IPS-11a (cell line): ENCODE measurements around the gene TSSK2.
A peak's percentile ranks its signal among the peaks of the same experiment; 100 is the strongest.

Experiments used
- H3K4me3 ChIP-seq: one replicate; pipeline ENCODE4 v1.5.1; 2013; ENCODE audit warnings: low read depth, low read length, control low read depth

TSSK2 gene

GRCh38 chr22:19105867-19106802 is 25.0 kb upstream of the TSSK2 start:
- no peak overlapping the region for H3K4me3 ChIP-seq

DNA sequence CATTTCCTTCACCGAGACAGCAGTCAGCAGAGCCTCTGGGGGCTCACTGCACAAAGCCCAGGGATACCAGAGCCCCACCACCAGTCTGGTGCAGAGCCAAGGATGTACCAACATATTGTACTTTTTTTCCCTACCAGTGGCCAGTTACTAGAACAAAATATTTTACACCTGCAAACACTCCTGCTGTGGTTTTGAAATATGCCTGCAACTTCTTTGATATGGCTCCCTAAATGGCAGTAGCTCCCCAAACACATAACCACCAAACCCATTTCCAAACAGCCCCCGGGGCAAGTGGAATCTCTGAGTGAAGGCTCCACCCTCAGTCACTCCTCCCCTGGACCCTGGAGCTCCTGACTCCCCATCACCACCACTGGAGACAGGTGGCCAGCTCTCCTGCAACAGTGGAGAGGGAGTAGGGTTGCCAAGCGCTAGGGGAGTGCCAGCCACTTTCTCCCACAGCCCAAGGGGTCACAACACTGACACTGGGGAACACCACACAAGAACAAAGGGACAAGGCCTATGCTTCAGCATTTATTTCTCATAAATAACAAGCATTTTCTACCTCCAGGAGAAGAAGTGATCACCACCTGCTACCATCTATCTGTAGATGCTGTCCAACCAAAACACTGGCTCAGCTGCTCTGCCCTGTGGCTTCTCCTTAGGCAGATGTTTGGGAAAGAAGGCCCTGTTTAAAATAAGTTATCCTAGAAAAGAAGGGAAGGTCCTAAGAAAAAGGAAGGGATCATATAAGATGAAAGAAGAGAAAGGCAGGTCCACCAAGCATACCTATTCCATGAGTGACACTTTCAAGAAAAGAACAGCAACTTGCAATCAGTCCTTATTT is 24.0 kb upstream of the TSSK2 start:
- no peak overlapping the region for H3K4me3 ChIP-seq

DNA sequence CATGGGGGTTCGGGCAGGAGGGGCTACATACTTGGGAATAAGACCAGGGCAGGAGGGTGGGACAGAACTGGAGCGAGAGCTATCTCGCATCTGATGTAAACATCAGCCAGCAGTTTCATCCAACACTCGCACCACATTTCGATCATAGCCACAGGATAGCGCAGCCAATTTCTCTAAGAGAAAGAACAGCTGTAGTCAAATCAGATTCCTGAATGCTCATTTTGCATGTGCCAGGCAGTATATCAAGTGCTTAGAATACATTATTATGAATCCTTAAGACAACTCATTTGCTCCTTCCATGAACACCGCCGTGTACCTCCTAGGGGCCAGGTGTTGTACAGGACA is 23.4 kb upstream of the TSSK2 start:
- H3K4me3 ChIP-seq = no peak overlapping the region

- H3K4me3 ChIP-seq = no peak overlapping the region
Observed at GRCh38 chr22:19108807-19109197, 22.3 kb upstream of the TSSK2 start.

DNA sequence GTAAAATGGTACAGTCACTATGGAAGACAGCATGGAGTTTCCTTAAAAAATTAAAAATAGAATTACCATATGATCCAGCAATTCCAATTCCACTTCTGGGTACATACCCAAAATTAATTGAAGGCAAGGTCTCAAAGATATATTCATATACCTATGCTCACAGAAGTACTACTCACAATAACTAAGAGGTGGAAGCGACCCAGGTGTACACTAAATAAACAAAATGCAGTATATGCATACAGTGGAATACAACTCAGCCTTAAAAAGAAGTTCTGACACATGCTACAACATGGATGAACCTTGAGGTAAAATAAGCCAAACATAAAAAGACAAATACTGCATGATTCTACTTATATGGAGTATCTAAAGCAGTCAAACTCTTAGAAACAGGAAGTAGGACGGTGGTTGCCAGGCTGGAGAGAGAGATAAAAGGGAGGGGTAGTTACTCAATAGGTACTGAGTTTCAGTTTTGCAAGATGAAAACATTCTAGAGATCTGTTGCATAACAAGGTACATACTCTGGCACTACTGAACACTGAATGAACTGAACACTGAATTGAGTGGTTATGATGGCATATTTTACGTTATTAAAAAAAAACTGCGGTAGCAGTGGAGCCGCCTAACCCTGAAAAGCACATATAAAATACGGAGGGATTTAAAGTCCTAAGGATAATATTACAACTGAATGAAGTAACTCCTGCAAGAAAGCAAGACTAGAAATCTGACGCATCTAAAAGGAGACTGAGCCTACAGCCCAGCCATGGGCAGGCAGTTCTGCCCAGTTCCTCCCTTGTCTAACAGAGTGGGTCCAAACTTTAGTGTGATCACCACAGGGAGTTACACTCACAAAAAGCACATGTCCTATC is 21.7 kb upstream of the TSSK2 start:
- H3K4me3 ChIP-seq = no peak overlapping the region

GRCh38 chr22:19110064-19110458 is 21.0 kb upstream of the TSSK2 start:
- no peak overlapping the region for H3K4me3 ChIP-seq

- H3K4me3 ChIP-seq = no peak overlapping the region
Observed at GRCh38 chr22:19110646-19111045, 20.5 kb upstream of the TSSK2 start.

DNA sequence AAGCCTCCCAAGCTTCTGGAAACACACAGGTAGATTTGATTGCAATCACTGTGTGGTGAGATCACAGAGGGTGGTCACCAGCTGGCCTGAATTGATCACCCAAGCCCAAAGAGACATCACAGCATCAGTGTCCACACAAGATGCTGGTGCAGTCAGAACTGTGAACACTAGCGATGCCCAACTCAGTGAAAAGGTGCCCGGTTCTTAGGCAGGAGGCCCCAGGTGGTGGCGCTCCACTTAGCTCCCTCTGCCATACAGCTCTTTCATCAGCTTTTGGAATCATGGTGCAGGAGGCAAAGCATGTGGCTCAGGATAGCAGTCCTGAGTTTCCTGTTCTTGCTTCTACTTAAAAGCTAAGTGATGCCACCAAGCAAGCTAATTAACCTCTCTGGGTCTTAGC is 20.0 kb upstream of the TSSK2 start:
- no peak overlapping the region for H3K4me3 ChIP-seq

GRCh38 chr22:19111584-19111983 is 19.5 kb upstream of the TSSK2 start:
- no peak overlapping the region for H3K4me3 ChIP-seq

GRCh38 chr22:19113429-19113828 is 17.7 kb upstream of the TSSK2 start:
- H3K4me3 ChIP-seq = no peak overlapping the region

DNA sequence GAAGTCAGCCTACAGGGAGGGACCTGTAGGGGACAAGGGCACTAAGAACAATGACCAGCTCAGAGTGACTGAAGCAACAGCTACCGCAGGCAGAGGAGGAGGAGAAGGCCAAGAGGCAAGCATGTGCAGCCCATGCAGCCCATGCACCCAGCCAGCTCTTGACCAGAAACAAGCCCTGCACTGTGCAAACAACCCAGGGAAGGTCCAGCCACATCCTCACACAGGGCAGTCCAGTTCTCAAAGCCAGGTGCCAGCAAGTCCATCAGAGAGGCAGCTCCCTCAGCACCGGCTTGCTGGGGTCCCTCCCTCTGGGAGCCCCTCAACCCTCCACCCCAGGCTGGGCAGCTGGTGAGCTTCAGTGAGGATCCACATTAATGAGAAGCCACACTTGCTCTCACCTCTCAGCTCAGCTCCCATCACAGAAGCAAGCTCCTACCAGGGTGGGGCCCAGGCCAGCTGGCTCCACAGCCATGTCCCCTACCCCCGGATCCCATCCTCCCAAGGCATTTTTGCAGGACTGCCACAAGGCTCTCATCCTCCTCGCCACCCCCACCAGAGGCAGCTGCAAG is 16.0 kb upstream of the TSSK2 start:
- H3K4me3 ChIP-seq = no peak overlapping the region

GRCh38 chr22:19115628-19116027 is 15.5 kb upstream of the TSSK2 start:
- no peak overlapping the region for H3K4me3 ChIP-seq

GRCh38 chr22:19117111-19117512 is 14.0 kb upstream of the TSSK2 start:
- H3K4me3 ChIP-seq = no peak overlapping the region

GRCh38 chr22:19118329-19118880 is 12.7 kb upstream of the TSSK2 start:
- H3K4me3 ChIP-seq = no peak overlapping the region

DNA sequence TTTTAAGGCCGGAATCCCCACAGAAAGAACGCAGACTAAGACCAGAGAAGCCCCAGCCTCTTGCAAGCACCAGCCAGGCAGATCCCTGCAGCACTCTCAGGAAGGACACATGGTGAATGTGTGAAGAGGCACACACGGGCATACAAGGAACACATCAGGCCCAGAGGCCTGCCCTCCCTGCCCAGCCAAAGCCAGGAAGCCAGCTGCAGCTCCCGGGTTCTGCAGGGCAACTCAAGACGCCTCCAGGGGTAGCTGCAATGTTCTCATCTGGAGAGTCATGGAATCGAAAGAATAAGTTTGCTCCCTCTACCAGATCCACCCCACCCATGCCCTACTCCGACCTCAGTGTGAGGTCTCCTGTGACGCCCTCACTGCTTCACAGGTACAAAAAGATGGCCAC is 11.2 kb upstream of the TSSK2 start:
- H3K4me3 ChIP-seq = no peak overlapping the region

DNA sequence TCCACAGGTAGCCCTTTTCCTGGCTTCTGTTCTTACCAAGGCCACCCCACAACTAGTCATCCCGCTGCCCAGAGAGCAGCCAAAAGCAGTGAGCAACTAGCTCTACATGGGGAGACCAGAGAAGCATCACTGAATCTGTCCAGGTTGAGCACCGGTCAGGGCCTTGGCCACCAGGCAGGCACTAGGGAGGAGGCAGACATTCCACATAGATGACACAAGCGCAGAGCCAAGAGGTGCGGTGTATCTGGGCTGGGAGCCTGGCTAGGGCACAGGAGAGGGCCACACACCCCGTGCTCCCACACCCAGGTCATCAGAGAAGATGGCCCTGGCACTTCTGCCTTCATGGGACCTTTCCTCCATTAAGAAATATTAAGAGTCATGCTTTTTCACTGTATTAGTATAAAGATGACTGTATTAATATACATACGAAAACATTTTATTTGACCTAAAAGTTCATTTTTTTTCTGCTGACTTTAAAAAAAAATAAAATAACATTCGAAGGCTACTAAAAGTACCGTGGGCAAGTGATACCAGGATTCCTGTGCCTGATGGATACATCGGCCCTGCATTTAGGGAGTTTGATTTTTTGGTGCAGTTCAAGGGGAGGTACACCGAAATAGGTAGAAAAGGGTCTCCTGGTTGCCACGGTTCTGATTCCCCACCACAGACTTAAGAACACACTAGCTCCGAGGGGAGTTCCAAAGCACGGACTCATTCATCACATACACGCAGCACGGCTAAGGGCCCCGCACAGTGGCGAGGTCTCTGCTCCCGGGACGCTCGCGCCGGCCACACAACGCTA is 10.1 kb upstream of the TSSK2 start:
- H3K4me3 ChIP-seq = peak overlapping the region; percentile 91

- peak overlapping the region; percentile 91 for H3K4me3 ChIP-seq
Observed at GRCh38 chr22:19121631-19122142, 9.4 kb upstream of the TSSK2 start.

GRCh38 chr22:19122143-19122751 is 8.9 kb upstream of the TSSK2 start, which contains the start of gene DGCR2:
TSS of gene DGCR2 (minus strand) at chr22:19122412. CDS start at chr22:19122206, 206 bp downstream.
- H3K4me3 ChIP-seq = peak within 1 kb of the TSS; percentile 91
